Activated gamma-delta T cell (primary cell): ENCODE measurements around the gene NBEA.
"Not testable (repeated sequence)": the region's sequence is repeated elsewhere in the genome, so short reads cannot be mapped to it uniquely, and the experiment has no call there.

ENCODE experiments used
- DNase-seq: peaks from one replicate; lab custom pipeline; 2025; lab: John Stamatoyannopoulos, UW

The NBEA gene

DNA sequence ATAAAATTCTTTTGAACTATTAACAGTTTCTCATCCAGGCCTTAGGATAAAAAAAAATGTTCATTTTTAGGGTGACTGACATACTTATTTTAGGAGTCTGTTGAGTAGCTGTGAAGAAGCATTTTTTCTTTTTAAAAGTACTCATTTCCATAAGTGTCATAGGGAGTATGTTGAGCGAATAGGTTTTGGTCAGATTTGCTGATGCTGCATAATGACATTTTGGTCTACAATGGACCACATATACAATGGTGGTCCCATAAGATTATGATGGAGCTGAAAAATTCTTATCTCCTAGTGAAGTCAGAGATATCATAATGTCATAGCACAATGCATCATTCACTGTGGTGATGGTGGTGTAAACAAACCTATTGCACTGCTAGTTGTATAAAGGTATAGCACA lies 17.4 kb downstream of the NBEA start:
- DNase-seq, result no peak

DNA sequence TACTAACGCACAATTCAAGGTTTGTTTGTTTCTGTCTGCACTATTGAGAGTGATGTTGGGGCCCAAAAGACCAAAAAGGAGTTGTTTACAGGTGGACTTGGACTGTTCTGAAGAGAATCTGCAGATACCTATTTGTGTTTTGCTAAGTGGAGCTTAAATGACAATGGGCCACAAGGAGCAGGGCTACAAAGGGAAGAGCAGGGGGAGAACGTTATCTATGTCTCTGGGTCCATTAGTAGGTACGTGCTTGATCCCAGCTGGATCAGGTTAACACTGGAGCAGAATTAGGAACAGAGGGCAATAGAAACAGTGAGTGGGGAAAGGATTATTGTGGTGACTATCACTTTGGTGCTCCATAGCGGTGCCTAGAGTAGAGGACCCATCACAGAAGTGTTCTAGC lies 22.5 kb downstream of the NBEA start:
- no peak for DNase-seq

DNA sequence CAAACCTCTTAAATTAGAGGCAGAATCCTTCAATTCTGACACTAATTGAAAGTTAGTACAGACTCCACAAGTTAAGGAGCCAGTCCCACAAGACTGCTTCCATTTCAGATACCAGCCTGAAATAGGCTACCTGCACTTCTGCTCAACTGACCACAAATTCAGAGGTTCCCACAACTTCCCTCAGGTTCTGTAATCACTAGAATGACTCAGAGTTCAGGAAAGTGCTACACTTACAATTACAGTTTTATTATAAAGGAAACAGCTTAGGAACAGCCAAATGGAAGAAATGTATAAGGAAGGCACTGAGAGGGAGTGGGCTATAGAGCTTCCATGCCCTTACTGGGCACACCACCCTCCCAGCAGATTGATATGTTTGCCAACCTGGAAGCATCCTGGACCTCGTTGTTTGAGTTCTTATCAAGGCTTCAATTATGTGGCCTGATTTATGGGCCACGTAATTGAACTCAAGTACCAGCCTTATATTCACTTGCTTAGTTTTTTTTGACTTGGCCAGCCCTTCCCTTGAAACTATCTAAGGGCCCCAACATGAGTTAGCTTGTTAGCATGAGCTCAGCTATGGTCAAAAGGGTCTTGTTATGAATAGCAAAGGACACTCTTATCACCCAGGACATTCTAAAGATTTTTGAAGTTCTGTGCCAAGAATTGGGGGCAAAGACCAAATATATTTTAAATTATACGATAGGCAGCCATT lies 25.9 kb downstream of the NBEA start:
- DNase-seq, result no peak

DNA sequence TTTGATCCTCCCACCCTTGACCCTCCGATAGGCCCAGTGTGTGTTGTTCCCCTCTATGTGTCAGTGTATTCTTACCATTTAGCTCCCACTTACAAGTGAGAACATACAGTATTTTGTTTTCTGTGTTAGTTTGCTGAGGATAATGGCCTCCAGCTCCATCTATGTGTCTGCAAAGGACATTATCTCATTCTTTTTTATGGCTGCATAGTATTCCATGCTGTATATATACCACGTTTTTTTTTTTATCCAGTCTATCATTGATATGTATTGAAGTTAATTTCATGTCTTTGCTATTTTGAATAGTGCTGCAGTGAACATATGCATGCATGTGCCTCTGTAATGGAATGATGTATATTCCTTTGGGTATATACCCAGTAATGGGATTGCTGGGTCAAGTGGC lies 27.5 kb downstream of the NBEA start:
- not testable (repeated sequence) for DNase-seq

DNA sequence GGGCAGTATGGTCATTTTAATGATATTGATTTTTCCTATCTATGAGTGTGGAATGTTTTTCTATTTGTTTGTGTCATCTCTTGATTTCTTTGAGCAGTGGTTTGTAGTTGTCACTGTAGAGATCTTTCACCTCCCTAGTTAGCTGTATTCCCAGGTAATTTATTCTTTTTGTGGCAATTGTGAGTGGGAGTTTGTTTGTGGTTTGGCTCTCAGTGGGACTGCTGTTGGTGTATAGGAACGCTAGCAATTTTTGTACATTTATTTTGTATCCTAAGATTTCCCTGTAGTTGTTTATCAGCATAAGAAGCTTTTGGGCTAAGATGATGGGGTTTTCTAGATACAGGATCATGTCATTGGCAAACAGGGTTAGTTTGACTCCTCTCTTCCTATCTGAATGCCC lies 28.9 kb downstream of the NBEA start:
- no peak for DNase-seq

DNA sequence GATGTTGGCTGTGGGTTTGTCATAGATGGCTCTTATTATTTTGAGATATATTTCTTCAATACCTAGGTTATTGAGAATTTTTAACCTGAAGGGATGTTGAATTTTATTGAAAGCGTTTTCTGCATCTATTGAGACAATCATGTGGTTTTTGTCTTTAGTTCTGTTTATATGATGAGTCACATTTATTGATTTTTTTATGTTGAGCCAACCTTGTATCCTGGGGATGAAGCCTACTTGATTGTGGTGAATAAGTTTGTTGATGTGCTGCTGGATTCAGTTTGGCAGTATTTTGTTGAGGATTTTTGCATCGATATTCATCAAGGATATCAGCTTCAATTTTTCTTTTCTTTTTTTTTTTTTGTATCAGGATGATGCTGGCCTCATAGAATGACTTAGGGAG lies 29.4 kb downstream of the NBEA start:
- DNase-seq, result no peak

DNA sequence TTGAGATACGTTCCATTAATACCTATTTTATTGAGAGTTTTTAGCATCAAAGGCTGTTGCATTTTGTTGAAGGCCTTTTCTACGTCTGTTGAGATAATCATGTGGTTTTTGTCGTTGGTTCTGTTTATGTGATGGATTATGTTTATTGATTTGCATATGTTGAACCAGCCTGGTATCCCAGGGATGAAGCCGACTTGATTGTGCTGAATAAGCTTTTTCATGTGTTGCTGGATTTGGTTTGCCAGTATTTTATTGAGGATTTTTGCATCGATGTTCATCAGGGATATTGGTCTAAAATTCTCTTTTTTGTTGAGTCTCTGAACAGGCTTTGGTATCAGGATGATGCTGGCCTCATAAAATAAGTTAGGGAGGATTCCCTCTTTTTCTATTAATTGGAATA lies 43.1 kb downstream of the NBEA start:
- DNase-seq, result not testable (repeated sequence)

DNA sequence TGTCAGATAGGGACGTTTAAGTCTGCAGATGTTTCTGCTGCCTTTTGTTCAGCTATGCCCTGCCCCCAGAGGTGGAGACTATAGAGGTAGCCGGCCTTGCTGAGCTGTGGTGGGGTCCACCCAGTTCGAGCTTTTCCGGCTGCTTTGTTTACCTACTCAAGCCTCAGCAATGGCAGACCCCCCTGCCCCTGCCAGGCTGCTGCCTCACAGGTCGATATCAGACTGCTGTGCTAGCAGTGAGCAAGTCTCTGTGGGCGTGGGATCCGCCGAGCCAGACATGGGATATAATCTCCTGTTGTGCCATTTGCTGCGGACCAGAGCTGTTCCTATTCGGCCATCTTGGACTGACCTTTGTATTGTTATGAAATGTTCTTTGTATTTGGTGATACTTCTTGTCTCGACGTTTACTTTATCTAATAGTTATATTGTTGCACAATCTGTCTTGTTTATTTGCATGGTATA lies 46.3 kb downstream of the NBEA start:
- no peak for DNase-seq

DNA sequence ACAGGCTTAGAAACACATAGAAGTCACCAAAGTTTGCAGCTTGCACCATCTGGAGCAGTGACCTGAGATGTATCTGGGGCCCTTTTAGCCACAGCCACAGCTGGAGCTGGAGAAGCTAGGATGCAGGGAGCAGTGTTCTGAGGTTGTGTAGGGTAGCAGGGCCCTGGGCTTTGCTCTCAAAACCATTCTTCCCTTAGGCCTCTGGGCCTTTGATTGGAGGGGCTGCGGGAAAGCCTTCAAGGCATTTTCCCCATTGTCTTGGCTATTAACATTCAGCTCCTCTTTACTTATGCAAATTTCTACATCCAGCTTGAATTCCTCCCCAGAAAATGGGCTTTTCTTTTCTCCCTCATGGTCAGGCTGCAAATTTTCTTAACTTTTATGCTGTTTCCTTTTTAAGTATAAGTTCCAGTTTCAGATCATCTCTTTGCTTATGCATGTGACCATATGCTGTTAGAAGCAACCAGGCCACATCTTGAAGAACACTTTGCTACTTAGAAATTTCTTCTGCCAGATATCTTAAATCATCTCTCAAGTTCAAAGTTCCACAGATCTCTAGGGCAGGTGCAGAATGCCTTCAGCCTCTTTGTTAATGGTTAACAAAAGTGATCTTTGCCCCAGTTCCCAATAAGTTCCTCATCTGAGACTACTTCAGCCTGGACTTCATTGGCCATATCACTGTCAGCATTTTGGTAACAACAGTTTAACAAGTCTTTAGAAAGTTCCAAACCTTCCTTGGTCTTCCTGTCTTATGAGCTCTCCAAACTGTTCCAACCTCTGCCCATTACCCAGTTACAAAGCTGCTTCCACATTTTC lies 48.5 kb downstream of the NBEA start:
- DNase-seq, result no peak

DNA sequence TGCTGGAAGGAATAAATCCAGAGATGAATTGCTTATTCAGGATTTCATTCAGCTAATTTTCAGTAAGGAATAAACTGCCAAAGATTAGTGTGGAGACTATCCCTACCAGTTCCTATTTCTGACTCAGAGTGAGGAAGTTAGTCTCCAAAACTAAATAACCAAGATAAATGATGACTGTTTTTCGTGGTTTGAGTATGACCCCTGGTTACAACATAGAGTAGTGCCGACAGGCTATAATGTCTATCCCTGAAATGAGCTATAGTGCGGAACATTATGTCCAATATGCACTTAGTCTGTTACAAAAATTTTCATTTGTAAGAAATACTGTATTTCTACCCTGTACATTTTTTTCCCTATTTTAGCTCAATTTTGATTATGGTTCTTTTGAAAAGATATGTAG lies 51.4 kb downstream of the NBEA start:
- DNase-seq, result no peak

DNA sequence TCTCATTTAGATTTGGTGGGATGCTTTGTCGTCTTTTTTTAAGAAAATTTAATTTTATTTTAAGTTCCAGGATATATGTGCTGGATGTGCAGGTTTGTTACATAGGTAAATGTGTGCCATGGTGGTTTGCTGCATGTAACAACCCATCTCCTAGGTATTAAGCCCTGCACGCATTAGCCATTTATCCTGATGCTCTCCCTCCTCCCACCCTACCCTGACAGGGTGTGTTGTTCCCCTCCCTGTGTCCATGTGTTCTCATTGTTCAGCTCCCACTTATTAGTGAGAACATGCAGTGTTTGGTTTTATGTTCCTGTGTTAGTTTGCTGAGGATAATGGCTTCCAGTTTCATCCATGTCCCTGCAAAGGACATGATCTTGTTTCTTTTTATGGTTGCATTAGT lies 61.7 kb downstream of the NBEA start:
- DNase-seq, result not testable (repeated sequence)

DNA sequence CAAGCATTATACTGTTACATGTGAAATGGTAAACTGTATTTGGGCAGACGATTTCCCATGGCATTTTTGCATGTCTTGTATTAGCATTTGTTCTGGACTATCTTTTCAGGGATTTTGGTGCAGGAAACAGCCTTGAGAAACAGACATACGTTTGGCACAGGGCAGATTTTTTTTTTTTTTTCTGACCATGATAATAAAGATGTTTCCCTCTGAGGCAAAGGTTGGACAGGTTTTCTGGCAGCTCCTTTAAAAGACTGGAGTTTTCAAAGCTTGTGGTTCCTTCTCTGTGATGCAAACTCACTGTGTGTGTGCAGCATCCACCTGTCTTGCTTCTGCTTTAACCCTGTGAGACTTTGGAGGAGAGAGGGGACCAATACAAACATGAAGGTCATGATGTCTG lies 63.0 kb downstream of the NBEA start:
- no peak for DNase-seq

DNA sequence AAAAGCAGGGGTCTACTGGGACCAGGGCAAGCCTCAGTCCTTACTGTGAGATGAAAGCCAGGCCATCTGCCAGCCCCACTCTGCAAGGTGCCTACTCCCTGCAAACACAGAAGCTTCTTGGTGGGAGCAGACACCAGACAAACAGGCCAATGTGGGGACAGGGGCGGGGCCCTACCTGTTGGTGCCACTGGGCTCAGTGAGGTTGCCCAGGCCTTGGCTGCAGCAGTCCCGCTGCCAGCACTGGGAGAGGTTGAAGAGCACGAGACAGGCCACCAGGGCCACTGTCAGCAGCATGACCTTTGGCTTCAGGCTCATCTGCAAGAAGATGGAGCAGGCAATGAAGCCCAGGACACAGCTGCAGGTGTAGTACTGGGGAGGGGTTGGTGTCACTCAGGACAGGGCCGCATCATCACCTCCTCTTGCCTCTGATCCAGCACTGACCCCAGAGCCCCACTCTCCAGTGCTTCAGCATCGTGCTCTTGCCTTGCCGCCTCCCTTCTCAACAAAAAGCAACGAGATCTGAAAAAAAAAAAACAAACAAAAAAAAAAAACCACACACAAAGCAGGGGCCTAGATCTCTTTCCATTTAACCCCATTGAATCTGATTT lies 72.6 kb downstream of the NBEA start:
- DNase-seq, result no peak

DNA sequence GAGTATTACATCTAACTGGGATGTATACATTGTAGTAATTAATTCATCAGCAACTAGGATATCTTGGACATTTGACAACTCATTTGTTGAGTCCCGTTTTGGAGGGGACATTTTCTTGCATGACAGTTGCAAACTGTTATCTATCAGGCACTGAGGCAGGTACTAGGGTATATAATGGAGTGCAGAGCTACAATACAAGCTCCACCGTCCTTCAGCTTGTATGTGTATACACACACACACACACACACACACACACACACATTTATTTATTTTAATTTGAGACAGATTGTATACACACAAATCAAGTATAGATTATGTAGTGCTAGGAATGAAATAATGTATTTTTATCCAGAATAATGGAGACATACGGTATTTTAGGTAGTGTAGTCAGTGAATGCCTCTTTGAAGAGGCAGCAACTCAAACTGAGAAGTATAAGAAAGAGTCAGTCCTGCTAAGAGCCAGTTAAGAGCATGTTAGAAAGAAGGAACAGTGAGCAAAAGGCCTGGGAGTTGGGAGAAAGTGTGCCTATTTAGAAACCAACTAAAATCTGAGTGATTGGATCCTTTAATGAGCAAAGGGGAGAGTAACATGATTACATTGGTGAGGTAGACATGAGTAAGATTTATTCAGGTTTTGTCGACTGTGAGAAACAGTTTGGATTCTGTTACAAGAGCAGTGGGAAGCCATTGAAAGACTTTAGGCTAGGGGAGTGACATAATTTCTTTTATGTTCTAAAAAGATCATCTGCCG lies 74.5 kb downstream of the NBEA start:
- DNase-seq, result no peak

DNA sequence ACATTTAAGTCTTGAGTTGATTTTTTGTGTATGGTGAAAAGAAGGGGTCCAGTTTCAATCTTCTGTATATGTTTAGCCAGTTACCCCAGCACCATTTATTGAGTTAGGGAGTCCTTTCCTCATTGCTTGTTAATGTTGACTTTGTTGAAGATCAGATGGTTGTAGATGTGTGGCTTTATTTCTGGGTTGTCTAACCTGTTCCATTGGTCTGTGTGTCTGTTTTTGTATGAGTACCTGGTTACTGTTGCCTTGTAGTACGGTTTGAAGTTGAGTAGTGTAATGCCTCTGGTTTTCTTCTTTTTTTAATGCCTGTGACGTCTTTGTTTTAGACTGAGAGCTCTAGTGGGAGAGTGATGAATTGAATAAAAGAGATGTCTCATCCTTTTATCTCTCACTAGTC lies 83.2 kb downstream of the NBEA start:
- no peak for DNase-seq

DNA sequence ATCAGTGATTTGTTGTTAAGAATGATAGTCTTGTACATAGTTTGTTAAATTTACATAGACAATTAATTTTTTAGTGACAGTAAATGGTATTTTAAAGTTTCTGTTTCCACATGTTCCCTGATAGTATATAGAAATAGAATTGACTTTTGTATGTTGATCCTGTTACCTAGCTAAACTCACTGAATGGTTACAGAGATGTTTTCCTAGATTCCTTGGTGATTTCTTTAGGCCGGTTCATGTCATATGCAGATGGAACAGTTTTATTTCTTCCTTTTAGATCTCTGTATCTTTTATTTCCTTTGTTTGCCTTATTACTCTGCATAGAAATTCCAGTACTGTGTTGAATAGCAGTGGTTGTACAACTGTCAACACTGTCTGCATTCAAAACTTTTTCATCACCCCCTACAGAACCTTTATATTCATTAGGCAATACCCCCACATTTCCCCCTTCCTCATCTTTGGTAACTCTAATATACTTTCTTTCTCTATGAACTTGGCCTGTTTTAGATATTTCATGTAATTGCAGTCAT lies 86.3 kb downstream of the NBEA start:
- DNase-seq, result no peak

DNA sequence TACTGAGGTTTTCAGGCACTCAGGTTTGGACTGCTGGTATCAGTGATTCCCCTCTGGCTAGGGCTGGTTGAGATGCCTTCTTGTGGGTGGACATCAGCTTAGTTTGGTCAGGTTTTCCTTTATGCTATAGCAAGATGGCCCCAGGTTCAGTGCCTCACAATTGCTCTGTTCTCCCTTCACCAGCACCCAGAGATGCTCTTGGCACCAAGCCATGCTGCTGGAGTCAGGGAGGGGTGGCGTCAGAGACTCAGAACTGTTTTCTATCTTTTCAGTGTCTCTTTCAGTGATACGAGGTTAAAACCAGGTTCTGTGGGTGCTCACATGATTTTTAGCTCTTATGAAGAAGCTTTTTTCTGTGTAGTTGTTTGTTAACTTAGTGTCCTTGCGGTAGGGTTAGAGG lies 96.9 kb downstream of the NBEA start:
- DNase-seq, result no peak

DNA sequence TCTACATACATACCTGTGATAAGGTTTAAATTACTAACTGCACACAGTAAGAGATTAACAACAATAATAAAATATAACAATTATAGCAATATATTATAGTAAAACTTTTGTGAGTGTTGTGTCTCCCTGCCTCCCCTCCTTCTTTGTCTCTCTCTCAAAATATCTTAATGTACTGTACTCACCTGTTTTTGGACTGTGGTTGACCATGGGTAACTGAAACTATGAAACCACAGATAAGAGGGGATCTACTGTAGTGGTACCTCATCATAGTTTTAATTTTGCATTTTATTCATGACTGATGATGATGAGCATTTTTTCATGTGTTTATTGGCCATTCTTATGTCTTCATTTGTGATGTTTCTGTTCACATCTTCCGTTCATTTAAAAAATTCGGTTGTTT lies 104.5 kb downstream of the NBEA start:
- DNase-seq, result no peak

DNA sequence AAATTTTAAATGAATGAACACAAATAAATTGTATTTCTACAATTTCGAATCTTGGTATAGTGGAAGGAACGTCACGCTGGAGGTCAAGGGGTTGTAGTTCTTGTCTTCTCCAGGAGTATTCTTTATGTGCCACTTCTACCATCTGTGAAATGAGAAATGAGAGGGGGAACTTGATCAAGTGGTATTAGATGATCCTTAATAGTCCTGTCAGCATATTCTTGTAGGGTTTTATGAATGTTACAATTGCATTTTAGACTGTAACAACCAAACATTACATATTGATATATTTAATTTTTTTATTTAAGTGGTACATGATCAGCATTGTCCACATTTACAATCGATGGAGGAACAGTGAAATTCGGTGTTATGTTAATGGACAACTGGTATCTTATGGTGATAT lies 113.6 kb downstream of the NBEA start:
- DNase-seq, result no peak

DNA sequence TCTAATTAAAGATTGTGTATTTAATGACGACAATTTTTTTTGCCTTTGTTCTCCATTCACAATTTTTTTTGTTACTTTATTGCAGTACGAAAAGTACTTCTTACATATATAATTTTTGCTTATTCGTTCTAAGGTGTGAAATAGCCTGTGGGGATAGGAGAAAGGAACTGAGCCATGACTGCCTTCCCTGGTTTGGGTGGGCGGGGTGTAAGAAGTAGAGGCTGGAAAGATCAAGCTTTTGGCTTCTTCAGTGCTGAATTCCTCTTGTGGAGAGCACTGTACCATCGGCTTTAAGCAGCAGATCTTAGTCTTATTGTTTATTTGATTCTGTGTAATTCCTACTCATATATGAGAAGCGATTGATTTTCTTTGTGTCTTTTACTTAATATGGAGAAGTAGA lies 115.8 kb downstream of the NBEA start:
- DNase-seq, result no peak

DNA sequence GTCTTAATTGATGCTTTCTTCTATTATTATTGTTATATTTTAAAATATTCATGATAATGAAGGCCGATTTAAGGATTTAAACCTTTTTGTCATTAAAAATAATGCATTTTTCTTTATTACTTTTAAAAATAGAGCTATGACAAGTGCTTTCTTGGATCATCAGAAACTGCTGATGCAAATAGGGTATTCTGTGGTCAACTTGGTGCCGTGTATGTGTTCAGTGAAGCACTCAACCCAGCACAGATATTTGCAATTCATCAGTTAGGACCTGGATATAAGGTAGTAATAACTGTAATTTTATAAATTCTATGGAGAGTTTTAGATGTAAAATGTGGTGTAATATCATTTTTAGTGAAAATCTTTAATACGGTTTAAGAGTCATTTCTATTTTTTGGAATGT lies 116.5 kb downstream of the NBEA start:
- DNase-seq, result not testable (repeated sequence)

DNA sequence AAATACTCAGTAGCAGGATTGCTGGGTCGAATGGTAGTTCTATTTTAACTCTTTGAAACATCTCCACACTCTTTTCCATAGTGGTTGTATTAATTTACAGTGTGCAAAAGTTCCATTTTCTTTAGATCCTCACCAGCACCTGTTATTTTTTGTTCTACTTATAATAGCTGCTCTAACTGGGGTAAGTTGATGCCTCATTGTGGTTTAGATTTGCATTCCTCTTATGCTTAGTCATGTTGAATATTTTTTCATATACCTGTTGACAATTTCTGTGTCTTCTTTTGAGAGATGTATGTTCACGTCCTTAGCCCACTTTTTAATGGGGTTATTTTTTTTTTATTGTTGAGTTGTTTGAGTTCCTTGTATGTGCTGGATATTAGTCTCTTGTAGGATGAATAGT lies 144.6 kb downstream of the NBEA start:
- DNase-seq, result no peak
